ENCODE measurements around the gene OXSM. TPM values are rescaled to one million over a fixed set of nuclear protein-coding genes. Genes with fewer than 3 reads are reported as not detected.

The OXSM gene
- total RNA-seq (2022; extraction: Qiagen RNA extraction): 17.0 to 21.0 TPM (median 19.1 TPM) in 5 replicates

DNA sequence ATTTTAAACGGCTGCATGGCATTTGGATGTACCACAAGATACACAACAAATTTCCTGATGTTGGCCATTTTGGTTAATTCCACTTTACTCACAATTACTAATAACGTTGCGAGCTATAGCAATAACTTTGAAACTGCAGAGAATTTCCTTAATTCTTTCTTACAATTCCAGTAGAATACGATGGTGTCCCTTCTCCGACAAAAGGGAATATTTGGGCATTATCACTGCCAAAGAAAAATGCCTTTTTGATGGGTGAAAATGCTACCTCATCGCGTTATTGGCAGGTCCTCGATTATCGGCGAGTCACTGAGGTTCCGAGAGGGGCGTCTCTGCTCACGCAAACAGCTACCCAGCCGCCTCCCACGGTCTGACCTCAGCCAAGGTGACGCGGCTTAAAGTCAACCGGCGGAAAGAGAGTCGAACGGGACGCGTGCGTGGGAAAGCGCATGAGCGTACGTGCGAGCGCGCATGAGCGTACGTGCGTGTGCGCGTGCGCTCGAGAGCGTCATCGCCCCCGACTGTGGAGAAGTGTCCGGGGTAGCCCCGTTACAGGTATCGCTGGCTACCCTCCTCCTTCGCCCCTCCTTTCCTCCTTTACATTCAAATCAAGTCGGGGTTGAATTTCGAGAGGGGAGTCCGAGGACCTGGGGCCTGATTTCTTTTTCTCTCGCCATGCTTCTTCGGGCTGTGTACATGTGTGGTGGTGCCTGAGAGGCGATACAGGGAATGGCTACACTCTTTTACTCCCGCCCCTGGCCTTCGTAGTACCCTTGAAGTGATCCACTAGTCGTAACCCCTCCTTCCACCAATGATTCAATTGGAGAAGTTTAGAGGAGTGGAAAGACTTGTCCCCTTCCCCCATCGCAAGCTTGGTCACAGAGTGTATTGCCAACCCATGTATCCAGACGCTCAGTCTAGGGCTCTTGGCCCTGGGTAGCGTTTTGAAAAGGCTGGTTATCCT, at the start of gene OXSM:
Gene OXSM (plus strand): TSS at position 495 of the 961 bp plus-strand sequence. CDS start 931 bp downstream, outside the sequence.

DNA sequence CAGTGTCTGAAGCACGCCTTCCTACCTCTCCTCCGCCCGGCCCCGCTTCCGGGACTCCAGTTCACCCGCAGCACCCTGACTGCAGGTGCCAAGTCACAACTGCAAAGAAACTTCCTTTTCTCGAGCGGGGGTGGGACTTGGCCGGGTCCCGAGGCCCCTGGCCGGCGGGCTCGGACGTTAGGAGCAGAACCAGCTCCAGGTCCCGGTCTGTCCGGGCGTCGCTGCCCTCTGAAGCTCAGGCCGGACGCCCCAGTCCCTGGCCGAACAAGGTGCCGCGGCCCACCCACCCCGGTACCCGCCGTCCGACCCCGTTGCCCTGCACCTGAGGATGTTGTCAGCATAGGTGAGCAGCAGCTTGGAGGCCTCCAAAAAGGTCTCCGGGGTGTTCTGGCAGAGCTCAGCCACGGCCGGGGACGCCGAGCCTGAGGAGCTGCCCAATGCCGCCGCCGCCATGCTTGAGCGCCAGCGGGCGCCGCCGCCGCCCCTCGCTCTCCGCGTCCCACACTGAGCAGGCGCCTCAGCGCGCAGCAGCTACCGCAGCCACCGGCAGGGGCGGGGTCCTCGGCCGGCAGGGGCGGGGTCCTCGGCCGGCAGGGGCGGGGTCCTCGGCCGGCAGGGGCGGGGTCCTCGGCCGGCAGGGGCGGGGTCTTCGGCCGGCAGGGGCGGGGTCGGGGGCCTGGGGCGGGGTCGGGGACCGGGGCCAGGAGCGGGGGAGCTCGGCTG, 6.8 kb upstream of the OXSM start, which contains the start of gene NGLY1:
Gene NGLY1 (minus strand): TSS at position 506 of the 723 bp plus-strand sequence. CDS start 53 bp downstream, at position 453.

Other genes starting within 250 kb of the OXSM start
- 54.8 to 75.4 TPM (median 59.6 TPM) in 5 replicates for gene TOP2B, start 125.2 kb upstream of the OXSM start, total RNA-seq (2022; extraction: Qiagen RNA extraction)
- 17.1 to 22.3 TPM (median 18.6 TPM) in 5 replicates for gene NGLY1, start 6.6 kb upstream of the OXSM start, total RNA-seq (2022; extraction: Qiagen RNA extraction)

Measured in A549 treated with AZD2906 at 1 μM for 4 hours (cell line).